GM18951 (cell line): ENCODE data around the gene TRIM67.

Experiments used
- POLR2A ChIP-seq: IDR thresholded peaks from 4 replicates; pipeline ENCODE4 v1.6.1; 2011; ENCODE audit warnings: mild to moderate bottlenecking; ENCODE audit not compliant: insufficient read length, insufficient read depth; ENCODE audit errors: extremely low read depth
- in situ Hi-C: fragments of 300-500 bp; cut with MboI; formaldehyde crosslinking; loops from one replicate; pipeline ENCODE4 v1.12.0; 2022; ENCODE audit warnings: low sequenced_read_pairs, mixed read lengths, inconsistent platforms; ENCODE audit not compliant: unreplicated experiment

TRIM67 gene

GRCh38 chr1:231162297-231162969 lies 575 bp downstream of the TRIM67 start:
- no peak for TF ChIP-seq POLR2A
- in situ Hi-C loops = no loop called here

GRCh38 chr1:231162970-231163829 lies 1.3 kb downstream of the TRIM67 start:
- in situ Hi-C loops = no loop called here
- no peak for TF ChIP-seq POLR2A

GRCh38 chr1:231163830-231164427 lies 2.1 kb downstream of the TRIM67 start:
- TF ChIP-seq POLR2A = no peak
- in situ Hi-C loops = no loop called here

- no peak for TF ChIP-seq POLR2A
- in situ Hi-C loops = no loop called here
Observed at GRCh38 chr1:231165371-231165770, 3.5 kb downstream of the TRIM67 start.

GRCh38 chr1:231166398-231166797 lies 4.5 kb downstream of the TRIM67 start:
- in situ Hi-C loops = no loop called here
- TF ChIP-seq POLR2A = no peak

GRCh38 chr1:231170875-231171274 lies 9.0 kb downstream of the TRIM67 start:
- no peak for TF ChIP-seq POLR2A
- in situ Hi-C loops = no loop called here

- no peak for TF ChIP-seq POLR2A
- in situ Hi-C loops = no loop called here
Observed at GRCh38 chr1:231171623-231172197, 9.9 kb downstream of the TRIM67 start.

GRCh38 chr1:231172411-231172810 lies 10.6 kb downstream of the TRIM67 start:
- in situ Hi-C loops = no loop called here

GRCh38 chr1:231176421-231176820 lies 14.6 kb downstream of the TRIM67 start:
- in situ Hi-C loops = loop anchor here (25.0 kb wide), 1 partner anchor 264 kb away; no protein-coding TSS in a partner anchor
- no peak for TF ChIP-seq POLR2A

More at GRCh38 chr1:231172411-231172810, 10.6 kb downstream of the TRIM67 start:
- no peak for TF ChIP-seq POLR2A

GRCh38 chr1:231177226-231177625 lies 15.4 kb downstream of the TRIM67 start:
- in situ Hi-C loops = loop anchor here (25.0 kb wide), 1 partner anchor 265 kb away; no protein-coding TSS in a partner anchor
- no peak for TF ChIP-seq POLR2A

GRCh38 chr1:231177936-231178335 lies 16.1 kb downstream of the TRIM67 start:
- no peak for TF ChIP-seq POLR2A
- in situ Hi-C loops = loop anchor here (25.0 kb wide), 1 partner anchor 266 kb away; no protein-coding TSS in a partner anchor

- TF ChIP-seq POLR2A = no peak
- in situ Hi-C loops = loop anchor here (25.0 kb wide), 1 partner anchor 267 kb away; no protein-coding TSS in a partner anchor
Observed at GRCh38 chr1:231178970-231179369, 17.1 kb downstream of the TRIM67 start.

- TF ChIP-seq POLR2A = no peak
- in situ Hi-C loops = loop anchor here (25.0 kb wide), 1 partner anchor 268 kb away; no protein-coding TSS in a partner anchor
Observed at GRCh38 chr1:231180034-231180433, 18.2 kb downstream of the TRIM67 start.
